A673 (cell line): ENCODE measurements around the gene GPRC5C. TPM values are rescaled to one million over a fixed set of nuclear protein-coding genes. Genes with fewer than 3 reads are reported as not detected.

Experiments used
- BruUV-seq: library from RNA; stranded (reverse); fragments of 400-500 nt; replicated peaks from 2 replicates; lab custom pipeline; 2021; lab: Mats Ljungman, UMichigan
- CTCF ChIA-PET: fragments of 300-600 bp; sonication (Branson Sonifier 250); formaldehyde crosslinking; loops from one replicate; lab custom pipeline; 2022; ENCODE audit warnings: antibody characterized with exemption; lab: Charles Lee
- POLR2A ChIA-PET: fragments of 300-600 bp; sonication (Branson Sonifier 250); formaldehyde crosslinking; loops from one replicate; lab custom pipeline; 2022; ENCODE audit warnings: antibody characterized with exemption; ENCODE audit not compliant: low non-redundant PET; lab: Charles Lee
- DNase-seq: peaks from one replicate; pipeline ENCODE4 v3.0.0-alpha.2; 2015; ENCODE audit warnings: low spot score
- H3K27ac ChIP-seq: fragments of 200-600 bp; sonication (generic); 2 replicates; pipeline ENCODE4 v1.5.1; 2016; ENCODE audit warnings: mixed run types, low read depth, mild to moderate bottlenecking, mixed read lengths, antibody characterized with exemption, low read length; ENCODE audit not compliant: poor library complexity, severe bottlenecking
- H3K27me3 ChIP-seq: fragments of 200-600 bp; sonication (generic); replicated peaks from 2 replicates; pipeline ENCODE4 v1.6.1; 2017; ENCODE audit warnings: mixed run types, low read depth, mild to moderate bottlenecking, mixed read lengths, antibody characterized with exemption, low read length; ENCODE audit not compliant: insufficient read depth, poor library complexity
- H3K36me3 ChIP-seq: fragments of 200-600 bp; sonication (generic); 2 replicates; pipeline ENCODE4 v1.6.1; 2016; ENCODE audit warnings: mixed run types, mild to moderate bottlenecking, mixed read lengths, antibody characterized with exemption, low read length; ENCODE audit not compliant: insufficient read depth, poor library complexity, severe bottlenecking
- H3K4me1 ChIP-seq: fragments of 200-600 bp; sonication (generic); 2 replicates; pipeline ENCODE4 v1.6.1; 2017; ENCODE audit warnings: mixed run types, mild to moderate bottlenecking, mixed read lengths, antibody characterized with exemption, low read length; ENCODE audit not compliant: insufficient read depth, poor library complexity, severe bottlenecking
- H3K4me3 ChIP-seq: fragments of 200-600 bp; sonication (generic); 2 replicates; pipeline ENCODE4 v1.5.1; 2016; ENCODE audit warnings: low read depth, mixed run types, mild to moderate bottlenecking, mixed read lengths, low read length; ENCODE audit not compliant: poor library complexity, severe bottlenecking
- H3K9me3 ChIP-seq: fragments of 200-600 bp; sonication (generic); 2 replicates; pipeline ENCODE4 v1.6.1; 2016; ENCODE audit warnings: mixed run types, low read depth, mild to moderate bottlenecking, mixed read lengths, antibody characterized with exemption, low read length; ENCODE audit not compliant: poor library complexity, severe bottlenecking
- CTCF ChIP-seq: fragments of 300-800, 200-600 bp; sonication (generic); conservative IDR thresholded peaks from 2 replicates; pipeline ENCODE4 v1.5.1; 2017; ENCODE audit warnings: low read depth, mild to moderate bottlenecking, antibody characterized with exemption, low read length, moderate library complexity, mixed read lengths
- EZH2 ChIP-seq: fragments of 200-600 bp; sonication (generic); IDR thresholded peaks from 2 replicates; pipeline ENCODE4 v1.6.1; 2017; ENCODE audit warnings: borderline replicate concordance, low read depth, mild to moderate bottlenecking, mixed read lengths, antibody characterized with exemption, low read length; ENCODE audit not compliant: poor library complexity, severe bottlenecking
- intact Hi-C: fragments of 100-400 bp; cut with micrococcal nuclease; formaldehyde crosslinking; loops from one replicate; pipeline ENCODE4 v1.10.0; 2022; ENCODE audit not compliant: unreplicated experiment
- total RNA-seq: library from RNA; stranded (reverse); gene quantifications from 2 replicates; pipeline ENCODE4 v1.2.3, GENCODE V29; 2021

The GPRC5C gene
- total RNA-seq, 1 experiment from 2014 or later, result not detected

- ChIA-PET POLR2A (no interaction called here), CTCF (no interaction called here)
- Histone ChIP-seq H3K4me1 (peaks cover 23% of the 10 kb centered on the region), H3K27me3 (no peaks in the 10 kb centered on the region), H3K27ac (no peak overlapping the region), H3K9me3 (no peaks in the 10 kb centered on the region), H3K36me3 (no peaks in the 10 kb centered on the region), H3K4me3 (no peak overlapping the region)
- TF ChIP-seq CTCF, result no peak
- TF ChIP-seq EZH2, result no peak
- intact Hi-C loops, result no loop called here
- no TSS peak for BruUV-seq
- no peak for DNase-seq
These were observed 17.4 kb downstream of the GPRC5C start for GRCh38 chr17:74449306-74449705.

- POLR2A ChIA-PET, result no interaction called here
- no peaks in the 10 kb centered on the region for H3K9me3 ChIP-seq
- CTCF ChIA-PET, result no interaction called here
- intact Hi-C loops, result loop anchor here (10.0 kb wide), 1 partner anchor 235 kb away; the partner anchor contains the start of gene TTYH2
- H3K4me3 ChIP-seq, result no peak overlapping the region
- DNase-seq, result no peak
- no peak for TF ChIP-seq CTCF
- no peak for TF ChIP-seq EZH2
- no peak overlapping the region for H3K27ac ChIP-seq
- no peaks in the 10 kb centered on the region for H3K27me3 ChIP-seq
- H3K4me1 ChIP-seq, result peaks cover 28% of the 10 kb centered on the region
- no TSS peak for BruUV-seq
- no peaks in the 10 kb centered on the region for H3K36me3 ChIP-seq
These were observed 17.9 kb downstream of the GPRC5C start for GRCh38 chr17:74449773-74450172.

GRCh38 chr17:74450231-74450630 lies 18.3 kb downstream of the GPRC5C start:
- intact Hi-C loops, result loop anchor here (10.0 kb wide), 1 partner anchor 235 kb away; the partner anchor contains the start of gene TTYH2
- no peak for TF ChIP-seq EZH2
- TF ChIP-seq CTCF, result no peak
- H3K4me3 ChIP-seq, result no peak overlapping the region
- BruUV-seq, result no TSS peak
- H3K9me3 ChIP-seq, result no peaks in the 10 kb centered on the region
- H3K36me3 ChIP-seq, result no peaks in the 10 kb centered on the region
- DNase-seq, result no peak
- H3K27me3 ChIP-seq, result no peaks in the 10 kb centered on the region
- CTCF ChIA-PET, result no interaction called here
- H3K4me1 ChIP-seq, result peaks cover 32% of the 10 kb centered on the region
- POLR2A ChIA-PET, result no interaction called here
- H3K27ac ChIP-seq, result no peak overlapping the region
